Mammary epithelial cell (primary cell): ENCODE measurements around the gene ACP1.

Experiments used
- CTCF ChIP-seq, 2 donors: IDR thresholded peaks in 1 of 2; conservative IDR thresholded peaks in 1 of 2; 2 replicates each; pipeline ENCODE4 v1.5.1; 2011 to 2012; ENCODE audit warnings: inconsistent platforms in 2 of 2, low read length in 2 of 2, mild to moderate bottlenecking in 2 of 2, control low read depth in 1 of 2, low read depth in 1 of 2; ENCODE audit not compliant: insufficient read depth in 1 of 2; ENCODE audit errors: extremely low read depth in 1 of 2
- EZH2 ChIP-seq: IDR thresholded peaks from 2 replicates; pipeline ENCODE4 v1.6.1; 2012; ENCODE audit warnings: low read length, inconsistent platforms, borderline replicate concordance

GRCh38 chr2:259789-260331, 4.9 kb upstream of the ACP1 start:
- TF ChIP-seq EZH2 (no peak), CTCF (conservative IDR thresholded peaks at IDR 0.05 in 1 of 2, IDR thresholded peaks at IDR 0.05 in 1 of 2; ENCODE audit: extremely low read depth in 1 of 2, insufficient read depth in 1 of 2, low read depth in 1 of 2, low read length in 2 of 2) (no peak)
